ENCODE measurements around the gene HDAC4.
"Not testable (repeated sequence)": the region's sequence is repeated elsewhere in the genome, so short reads cannot be mapped to it uniquely, and the experiment has no call there.

Gene HDAC4

GRCh38 chr2:239291475-239292350 lies 109.1 kb downstream of the HDAC4 start:
- DNase-seq, result no peak

DNA sequence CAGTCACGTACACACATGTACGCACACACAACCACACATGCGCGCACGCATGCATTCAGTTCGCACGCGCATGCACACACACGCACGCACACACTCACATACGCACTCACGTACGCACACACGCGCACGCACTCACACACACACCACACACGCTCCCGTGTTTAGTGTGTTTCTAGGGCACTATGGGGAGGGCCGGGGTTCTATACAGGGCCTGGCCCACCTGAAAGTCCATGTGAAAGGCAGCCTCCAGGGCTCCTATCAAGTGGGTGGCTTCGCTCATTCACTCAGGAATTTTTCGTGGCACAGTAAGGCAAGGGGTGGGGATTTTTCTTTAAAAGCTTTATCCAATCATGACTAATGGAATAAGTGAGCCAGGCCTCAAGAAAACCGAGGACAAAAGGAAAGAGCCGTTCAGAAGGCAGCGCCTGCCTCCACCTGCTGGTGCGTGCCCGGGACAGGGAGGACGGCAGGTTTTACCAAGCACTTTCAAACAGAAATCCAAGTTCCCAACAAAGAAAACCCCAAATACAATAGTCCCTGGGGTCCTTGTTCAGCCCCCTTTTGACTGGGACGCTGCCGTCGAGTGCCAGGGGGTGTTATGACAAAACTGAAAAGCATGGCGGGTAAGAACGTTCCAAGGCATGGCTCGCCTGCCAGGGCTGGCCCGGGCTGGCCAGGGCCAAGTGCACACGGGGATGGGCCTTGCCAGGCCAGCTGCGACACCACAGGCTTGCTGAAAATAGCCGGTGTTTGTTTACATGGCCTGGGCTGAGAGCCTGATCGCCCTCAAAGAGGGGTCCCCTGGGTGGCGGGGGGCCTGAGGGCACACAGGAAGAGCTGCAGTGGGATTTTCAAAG lies 110.0 kb downstream of the HDAC4 start:
- DNase-seq, result no peak

GRCh38 chr2:239289545-239289944 lies 111.3 kb downstream of the HDAC4 start:
- no peak for DNase-seq

GRCh38 chr2:239288951-239289511 lies 111.8 kb downstream of the HDAC4 start:
- no peak for DNase-seq

- DNase-seq, result no peak
Measured at GRCh38 chr2:239288237-239288636, 112.6 kb downstream of the HDAC4 start.

GRCh38 chr2:239287461-239287860 lies 113.4 kb downstream of the HDAC4 start:
- DNase-seq, result no peak

DNA sequence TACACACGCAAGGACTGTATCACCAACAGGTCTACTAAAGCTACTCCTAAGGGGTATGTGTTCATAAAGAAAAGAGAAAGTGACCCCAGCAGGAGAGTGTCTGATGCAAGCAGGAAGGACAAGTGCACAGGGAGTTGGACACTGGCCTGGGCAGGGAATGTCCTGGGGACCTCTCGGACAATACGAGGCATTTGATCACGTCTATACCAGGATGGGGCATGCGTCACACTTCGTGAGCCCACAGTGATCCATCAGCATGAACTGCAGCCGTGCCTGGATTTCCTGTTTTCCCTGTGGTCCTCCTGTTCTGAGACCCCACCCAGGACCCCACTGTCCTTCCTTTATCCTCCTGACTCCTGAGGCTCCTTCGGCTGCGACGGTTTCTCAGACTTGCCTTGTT lies 113.9 kb downstream of the HDAC4 start:
- DNase-seq, result no peak

DNA sequence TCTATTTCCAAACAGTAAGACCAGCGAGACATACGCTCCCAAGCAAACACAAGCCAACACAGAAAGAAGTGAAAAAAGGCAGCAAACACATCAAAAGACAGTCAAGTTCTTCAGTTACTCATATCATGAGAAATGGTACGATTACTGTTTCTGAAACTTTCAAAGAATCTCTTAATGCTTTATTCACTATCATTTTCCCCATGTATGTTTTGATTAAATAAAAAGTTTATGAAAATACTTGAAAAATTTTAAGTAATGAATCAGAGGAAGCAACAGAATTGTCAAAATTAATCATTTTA lies 114.9 kb downstream of the HDAC4 start:
- no peak for DNase-seq

- DNase-seq, result no peak
Measured at GRCh38 chr2:239285071-239285931, 115.5 kb downstream of the HDAC4 start.

DNA sequence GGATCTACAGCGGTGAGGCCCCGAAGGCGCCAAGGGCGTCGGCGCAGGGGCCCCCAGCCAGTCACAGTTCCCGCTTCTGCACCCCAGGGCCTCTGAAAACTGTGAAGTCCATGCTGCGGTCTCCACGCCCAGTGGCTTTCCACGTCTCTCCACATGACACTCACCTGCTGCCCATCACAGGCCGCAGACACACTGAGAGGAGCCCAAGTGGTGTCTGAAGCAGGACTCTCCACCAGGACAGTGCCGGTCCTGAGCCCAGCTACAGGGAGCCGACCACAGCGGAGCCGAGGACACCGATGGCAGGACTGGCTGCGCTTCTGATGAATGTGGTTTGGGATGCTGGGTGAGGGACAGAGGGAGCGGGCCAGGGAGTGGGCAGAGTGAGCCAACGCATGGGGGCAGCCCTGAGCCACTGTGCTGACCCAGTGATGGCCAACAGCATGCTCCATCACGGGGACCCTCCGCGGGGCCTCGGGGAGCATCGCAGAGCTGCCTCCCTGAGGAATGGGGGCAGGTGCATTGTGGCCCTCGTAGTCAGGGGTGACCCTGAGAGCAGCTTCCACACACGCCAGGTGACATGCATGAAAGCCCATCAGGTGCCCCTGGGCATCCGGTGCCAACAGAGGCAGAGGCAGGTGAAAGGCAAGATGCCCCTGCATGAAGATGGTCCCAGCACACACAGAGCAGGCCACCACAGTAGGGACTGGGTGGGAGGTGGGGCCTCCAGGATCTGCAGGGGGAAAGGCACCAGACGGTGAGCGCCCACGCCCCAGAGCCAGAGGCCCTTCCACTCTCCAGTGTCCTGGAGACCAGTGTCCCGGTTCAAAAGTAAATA lies 116.6 kb downstream of the HDAC4 start:
- no peak for DNase-seq

- DNase-seq, result no peak
Measured at GRCh38 chr2:239283288-239283945, 117.4 kb downstream of the HDAC4 start.

- DNase-seq, result no peak
Measured at GRCh38 chr2:239282448-239283287, 118.2 kb downstream of the HDAC4 start.

GRCh38 chr2:239280296-239281017 lies 120.4 kb downstream of the HDAC4 start:
- DNase-seq, result not testable (repeated sequence)

- no peak for DNase-seq
Measured at GRCh38 chr2:239279508-239280295, 121.1 kb downstream of the HDAC4 start.

DNA sequence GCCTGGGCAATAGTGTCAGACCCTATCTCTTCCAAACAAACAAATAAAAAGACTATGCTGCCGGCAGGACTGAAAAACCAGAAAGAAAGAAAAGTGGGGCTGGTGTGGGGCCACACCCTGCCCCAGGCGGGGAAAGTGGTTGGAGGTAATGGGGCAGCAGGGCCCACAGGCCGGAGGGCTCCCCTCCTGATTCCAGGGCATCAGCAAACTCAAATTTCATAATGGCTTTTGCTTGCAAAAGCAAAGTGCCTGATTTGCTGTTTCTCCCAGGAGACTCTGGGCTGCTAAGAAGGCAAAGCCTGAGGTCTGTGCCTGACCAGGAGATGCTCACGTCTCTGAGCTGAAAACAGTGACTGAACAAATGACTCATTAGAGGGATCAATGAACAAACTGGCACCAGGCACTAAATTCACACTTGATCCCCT lies 121.9 kb downstream of the HDAC4 start:
- no peak for DNase-seq

DNA sequence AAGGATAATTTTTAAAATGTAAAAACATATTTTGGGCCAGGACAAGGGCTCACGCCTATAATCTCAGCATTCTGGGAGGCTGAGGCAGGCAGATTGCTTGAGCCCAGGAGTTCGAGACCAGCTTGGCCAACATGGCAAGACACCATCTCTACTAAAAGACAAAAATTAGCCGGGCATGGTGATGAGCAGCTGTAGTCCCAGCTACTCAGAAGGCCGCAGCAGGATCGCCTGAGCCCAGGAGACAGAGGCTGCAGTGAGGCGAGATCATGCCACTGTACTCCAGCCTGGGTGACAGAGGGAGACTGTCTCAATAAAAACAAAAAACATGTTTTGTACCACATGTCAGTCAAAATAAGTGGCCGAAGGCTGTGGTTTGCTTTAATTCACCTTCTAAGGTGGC lies 122.5 kb downstream of the HDAC4 start:
- DNase-seq, result no peak

DNA sequence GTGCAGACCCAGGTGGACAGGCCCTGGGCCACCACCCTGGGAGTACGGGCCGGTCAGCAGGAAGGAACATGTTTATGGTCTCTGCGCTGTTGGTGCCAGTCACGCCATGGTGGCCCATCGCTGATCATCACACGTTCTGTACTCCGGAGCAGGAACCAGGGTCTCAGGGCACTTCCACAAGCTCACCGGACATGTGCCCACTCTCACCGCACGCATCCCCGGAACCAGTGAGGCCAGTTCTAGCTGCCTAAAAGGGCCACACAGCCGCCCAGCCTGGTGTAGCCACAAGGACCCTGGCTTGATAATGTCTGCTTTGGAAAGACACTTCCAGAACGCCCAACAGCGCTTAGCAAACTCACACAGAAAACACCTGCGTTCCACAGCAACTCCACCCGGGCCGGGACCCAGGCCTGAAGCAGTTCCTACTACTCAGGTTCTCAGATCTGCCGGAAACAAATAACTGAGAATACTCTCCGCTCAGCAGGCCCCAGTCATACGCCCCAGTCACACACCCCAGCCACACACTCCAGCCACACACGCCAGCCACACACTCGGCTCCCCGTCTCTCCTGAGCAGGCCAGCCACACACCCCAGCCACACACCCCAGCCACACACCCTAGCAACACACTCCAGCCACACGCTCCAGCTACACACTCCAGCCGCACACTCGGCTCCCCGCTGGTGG lies 123.3 kb downstream of the HDAC4 start:
- DNase-seq, result no peak

- no peak for DNase-seq
Measured at GRCh38 chr2:239276851-239277250, 124.0 kb downstream of the HDAC4 start.
